ENCODE data around the gene ZNFX1.
A peak's percentile ranks its signal among the peaks of the same experiment; 100 is the strongest.

GRCh38 chr20:49216991-49217578 lies 60.8 kb downstream of the ZNFX1 start:
- peak; percentile 97 for TF ChIP-seq CTCF (IDR thresholded peaks at IDR 0.05)
- TF ChIP-seq EZH2phosphoT487 (IDR thresholded peaks at IDR 0.05): no peak
- no peak for TF ChIP-seq EZH2 (IDR thresholded peaks at IDR 0.05)
